HepG2 (cell line): Measurements from ENCODE around the gene MRPS21. TPM values are rescaled to one million over a fixed set of nuclear protein-coding genes. Genes with fewer than 3 reads are reported as not detected.

ENCODE experiments used
- CBX5 ChIP-seq: sonication (generic); formaldehyde crosslinking; IDR thresholded peaks from 2 replicates; pipeline ENCODE4 v1.4.0; 2020; ENCODE audit warnings: missing genetic modification reagents, borderline replicate concordance
- HNRNPL ChIP-seq: fragments of 200-400 bp; formaldehyde crosslinking; IDR thresholded peaks from 2 replicates; pipeline ENCODE4 v1.6.1; 2017; ENCODE audit warnings: mild to moderate bottlenecking, low read depth, low read length
- KLF16 ChIP-seq, 2 experiments: sonication (generic) in 1 of 2; formaldehyde crosslinking in 1 of 2; IDR thresholded peaks; 2 replicates each; pipeline versions ENCODE4 v1.6.1 to v1.8.0; 2016 to 2023; ENCODE audit warnings: missing genetic modification reagents in 2 of 2, missing compliant biosample characterization in 1 of 2
- MAFG ChIP-seq: sonication (generic); formaldehyde crosslinking; IDR thresholded peaks from 2 replicates; pipeline ENCODE4 v1.5.1; 2020; ENCODE audit warnings: mild to moderate bottlenecking, missing genetic modification reagents
- MTF1 ChIP-seq: sonication (generic); formaldehyde crosslinking; IDR thresholded peaks from 2 replicates; pipeline ENCODE4 v1.5.0; 2020; ENCODE audit warnings: missing genetic modification reagents
- PHF21A ChIP-seq: sonication (generic); formaldehyde crosslinking; IDR thresholded peaks from 2 replicates; pipeline ENCODE4 v1.5.0; 2020; ENCODE audit warnings: mild to moderate bottlenecking, missing genetic modification reagents
- RFX3 ChIP-seq: IDR thresholded peaks from 2 replicates; pipeline ENCODE4 v1.6.1; 2016; ENCODE audit warnings: missing biosample characterization, missing genetic modification reagents
- SOX5 ChIP-seq: IDR thresholded peaks from 2 replicates; pipeline ENCODE4 v1.6.1; 2016; ENCODE audit warnings: borderline replicate concordance
- SP1 ChIP-seq, 2 experiments: fragments of 450-650 bp in 1 of 2; sonication (generic) in 1 of 2; formaldehyde crosslinking in 1 of 2; IDR thresholded peaks; 2 replicates each; pipeline versions ENCODE4 v1.4.0 to v1.6.1; 2016 to 2020; ENCODE audit warnings: missing genetic modification reagents in 1 of 2
- YY1 ChIP-seq: IDR thresholded peaks from 2 replicates; pipeline ENCODE4 v1.6.1; 2011; ENCODE audit warnings: low read length, low read depth, moderate library complexity, mild to moderate bottlenecking; ENCODE audit not compliant: insufficient read depth, insufficient replicate concordance
- ZBTB21 ChIP-seq: sonication (generic); formaldehyde crosslinking; IDR thresholded peaks from 2 replicates; pipeline ENCODE4 v1.4.0; 2020; ENCODE audit warnings: missing genetic modification reagents
- ZBTB39 ChIP-seq: sonication (generic); formaldehyde crosslinking; IDR thresholded peaks from 2 replicates; pipeline ENCODE4 v1.5.0; 2020; ENCODE audit warnings: missing genetic modification reagents
- ZBTB43 ChIP-seq: sonication (generic); formaldehyde crosslinking; conservative IDR thresholded peaks from 2 replicates; pipeline ENCODE4 v1.4.0; 2020; ENCODE audit warnings: missing genetic modification reagents
- ZNF549 ChIP-seq: sonication (generic); formaldehyde crosslinking; IDR thresholded peaks from 2 replicates; pipeline ENCODE4 v1.5.0; 2020; ENCODE audit warnings: missing genetic modification reagents
- ZNF589 ChIP-seq: sonication (generic); formaldehyde crosslinking; conservative IDR thresholded peaks from 2 replicates; pipeline ENCODE4 v1.8.0; 2022; ENCODE audit warnings: mild to moderate bottlenecking, moderate library complexity, missing genetic modification reagents
- ZNF660 ChIP-seq: sonication (generic); formaldehyde crosslinking; IDR thresholded peaks from 2 replicates; pipeline ENCODE4 v1.5.1; 2020; ENCODE audit warnings: mild to moderate bottlenecking, low read depth, missing genetic modification reagents, borderline replicate concordance
- ZNF724P ChIP-seq: sonication (generic); formaldehyde crosslinking; IDR thresholded peaks from 2 replicates; pipeline ENCODE4 v1.8.0; 2022; ENCODE audit warnings: missing genetic modification reagents, borderline replicate concordance
- ZNF891 ChIP-seq: sonication (generic); formaldehyde crosslinking; IDR thresholded peaks from 2 replicates; pipeline ENCODE4 v1.5.0; 2020; ENCODE audit warnings: mild to moderate bottlenecking, missing genetic modification reagents
- ZSCAN31 ChIP-seq: sonication (generic); formaldehyde crosslinking; IDR thresholded peaks from 2 replicates; pipeline ENCODE4 v1.5.0; 2020; ENCODE audit warnings: low read depth, mild to moderate bottlenecking, missing genetic modification reagents
- polyA plus RNA-seq, 8 experiments: library from polyadenylated mRNA; depleted of rRNA in 3 of 8; stranded (reverse) in 7 of 8; unstranded in 1 of 8; fragments of >200 nt; fragmentation: Illumina TruSeq in 4 of 8; extraction: Trizol in 4 of 8; gene quantifications; 2 replicates each; pipeline versions ENCODE4 v1.2.1 to v1.2.3, GENCODE V29; 2011 to 2016; ENCODE audit warnings: low read depth in 4 of 8, missing spikeins in 1 of 8, mixed read lengths in 1 of 8; ENCODE audit not compliant: insufficient read depth in 1 of 8
- total RNA-seq, 5 experiments: library from RNA; depleted of rRNA; stranded (reverse); fragments of >200 nt; fragmentation: Illumina TruSeq; extraction: Trizol; gene quantifications; 2 replicates each; pipeline ENCODE4 v1.2.3, GENCODE V29; 2016; ENCODE audit warnings: low read depth in 1 of 5
- TF ChIP-seq, protein P1 (sequence below): sonication (generic); IDR thresholded peaks from 2 replicates; pipeline ENCODE4 v1.6.1; 2016; ENCODE audit warnings: low read depth, borderline replicate concordance
- TF ChIP-seq, protein P2 (sequence below): sonication (generic); formaldehyde crosslinking; IDR thresholded peaks from 2 replicates; pipeline ENCODE4 v1.4.0; 2020; ENCODE audit warnings: mild to moderate bottlenecking, low read depth, missing genetic modification reagents
- TF ChIP-seq, protein P3 (sequence below): IDR thresholded peaks from 2 replicates; pipeline ENCODE4 v1.6.1; 2016; ENCODE audit warnings: mild to moderate bottlenecking

The MRPS21 gene
- total and polyA plus RNA-seq, 2 of the 13 experiments (the other 11 are each of a cell fraction or from before 2014, with no cell fraction given) = 59.4 to 64.2 TPM

DNA sequence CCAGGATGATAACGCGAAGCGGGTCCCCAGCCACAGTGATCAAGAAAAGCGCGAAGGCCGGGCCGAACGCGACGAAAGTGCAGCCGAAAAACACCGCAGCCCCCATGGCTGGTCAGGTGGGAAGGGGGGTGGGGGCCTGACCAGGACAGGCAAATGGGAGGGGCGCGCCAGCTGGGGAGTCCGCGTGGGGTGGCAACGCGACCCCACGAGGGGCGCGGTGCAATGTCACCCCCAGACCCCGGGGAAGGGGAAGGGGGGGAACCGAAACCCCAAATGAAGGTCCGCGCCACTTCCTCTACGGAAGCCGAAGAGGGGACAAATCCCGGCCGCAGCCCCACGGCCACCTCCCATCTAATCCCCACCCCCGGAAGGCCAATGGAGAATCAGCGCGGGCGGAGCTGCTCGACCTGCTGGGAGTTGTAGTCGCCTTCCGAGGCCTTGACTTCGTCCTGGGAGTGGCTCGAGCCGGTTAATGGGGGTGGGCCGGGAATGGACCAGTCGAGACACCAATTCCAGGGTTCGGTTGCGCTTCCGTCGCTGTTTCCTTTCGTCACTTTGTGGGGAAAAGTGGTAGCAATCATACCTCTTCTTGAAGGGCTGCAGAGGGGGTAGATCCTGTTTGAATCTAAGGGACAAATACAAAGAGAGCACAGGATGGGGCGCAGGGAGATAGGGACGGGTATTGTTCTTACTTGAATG, 24.8 kb upstream of the MRPS21 start, which contains the start of gene APH1A (continued):
- TF ChIP-seq ZBTB39 (0 out of 2 replicates have a peak, but pooled peaks have one; percentile 40), ZNF660 (CRISPR knock-in tag) (no peak), RFX3 (CRISPR knock-in tag) (no peak), ZNF589 (CRISPR knock-in tag) (0 out of 2 replicates have a peak, but pooled peaks have one; percentile 36), MAFG (no peak), ZSCAN31 (CRISPR knock-in tag) (peak; percentile 61; the same call in 1 of the 2 replicates), MTF1 (CRISPR knock-in tag) (no peak), CBX5 (peak; percentile 38; the same call in 1 of the 2 replicates), SOX5 (CRISPR knock-in tag) (peak; percentile 19; the same call in 1 of the 2 replicates), ZNF549 (CRISPR knock-in tag) (no peak), PHF21A (CRISPR knock-in tag) (0 out of 2 replicates have a peak, but pooled peaks have one; percentile 16), ZBTB43 (no peak; the same call in 1 of the 2 replicates), SP1 (IDR thresholded peaks at IDR 0.05) (no peak), SP1 (CRISPR knock-in tag; IDR thresholded peaks at IDR 0.05) (peak; percentile 86), HNRNPL (no peak), ZNF724P (CRISPR knock-in tag) (no peak), KLF16 (CRISPR knock-in tag; IDR thresholded peaks at IDR 0.05) (peak in 1 of 2 experiments; percentile 83; a peak in 2 of 4 replicates), ZNF891 (peak; percentile 62; the same call in 1 of the 2 replicates), ZBTB21 (CRISPR knock-in tag) (no peak), YY1 (peak; percentile 73)
- TF ChIP-seq, protein P1, sequence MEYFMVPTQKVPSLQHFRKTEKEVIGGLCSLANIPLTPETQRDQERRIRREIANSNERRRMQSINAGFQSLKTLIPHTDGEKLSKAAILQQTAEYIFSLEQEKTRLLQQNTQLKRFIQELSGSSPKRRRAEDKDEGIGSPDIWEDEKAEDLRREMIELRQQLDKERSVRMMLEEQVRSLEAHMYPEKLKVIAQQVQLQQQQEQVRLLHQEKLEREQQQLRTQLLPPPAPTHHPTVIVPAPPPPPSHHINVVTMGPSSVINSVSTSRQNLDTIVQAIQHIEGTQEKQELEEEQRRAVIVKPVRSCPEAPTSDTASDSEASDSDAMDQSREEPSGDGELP = 0 out of 2 replicates have a peak, but pooled peaks have one; percentile 28
- TF ChIP-seq, protein P2, sequence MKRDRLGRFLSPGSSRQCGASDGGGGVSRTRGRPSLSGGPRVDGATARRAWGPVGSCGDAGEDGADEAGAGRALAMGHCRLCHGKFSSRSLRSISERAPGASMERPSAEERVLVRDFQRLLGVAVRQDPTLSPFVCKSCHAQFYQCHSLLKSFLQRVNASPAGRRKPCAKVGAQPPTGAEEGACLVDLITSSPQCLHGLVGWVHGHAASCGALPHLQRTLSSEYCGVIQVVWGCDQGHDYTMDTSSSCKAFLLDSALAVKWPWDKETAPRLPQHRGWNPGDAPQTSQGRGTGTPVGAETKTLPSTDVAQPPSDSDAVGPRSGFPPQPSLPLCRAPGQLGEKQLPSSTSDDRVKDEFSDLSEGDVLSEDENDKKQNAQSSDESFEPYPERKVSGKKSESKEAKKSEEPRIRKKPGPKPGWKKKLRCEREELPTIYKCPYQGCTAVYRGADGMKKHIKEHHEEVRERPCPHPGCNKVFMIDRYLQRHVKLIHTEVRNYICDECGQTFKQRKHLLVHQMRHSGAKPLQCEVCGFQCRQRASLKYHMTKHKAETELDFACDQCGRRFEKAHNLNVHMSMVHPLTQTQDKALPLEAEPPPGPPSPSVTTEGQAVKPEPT = no peak; the same call in 1 of the 2 replicates
- TF ChIP-seq, protein P3, sequence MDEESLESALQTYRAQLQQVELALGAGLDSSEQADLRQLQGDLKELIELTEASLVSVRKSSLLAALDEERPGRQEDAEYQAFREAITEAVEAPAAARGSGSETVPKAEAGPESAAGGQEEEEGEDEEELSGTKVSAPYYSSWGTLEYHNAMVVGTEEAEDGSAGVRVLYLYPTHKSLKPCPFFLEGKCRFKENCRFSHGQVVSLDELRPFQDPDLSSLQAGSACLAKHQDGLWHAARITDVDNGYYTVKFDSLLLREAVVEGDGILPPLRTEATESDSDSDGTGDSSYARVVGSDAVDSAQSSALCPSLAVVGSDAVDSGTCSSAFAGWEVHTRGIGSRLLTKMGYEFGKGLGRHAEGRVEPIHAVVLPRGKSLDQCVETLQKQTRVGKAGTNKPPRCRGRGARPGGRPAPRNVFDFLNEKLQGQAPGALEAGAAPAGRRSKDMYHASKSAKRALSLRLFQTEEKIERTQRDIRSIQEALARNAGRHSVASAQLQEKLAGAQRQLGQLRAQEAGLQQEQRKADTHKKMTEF (CRISPR knock-in tag) = peak; percentile 92; the same call in 1 of the 2 replicates
